Measurements from ENCODE around the gene GALNT2.

The GALNT2 gene

GRCh38 chr1:230321341-230321740 is 254.3 kb downstream of the GALNT2 start:
- DNase-seq (ENCODE audit: low read depth), result no peak

- DNase-seq (ENCODE audit: low read depth), result no peak
Observed at GRCh38 chr1:230321741-230322420, 254.8 kb downstream of the GALNT2 start.

- DNase-seq (ENCODE audit: low read depth), result no peak
Observed at GRCh38 chr1:230322421-230322756, 255.4 kb downstream of the GALNT2 start.

GRCh38 chr1:230322967-230323547 is 256.0 kb downstream of the GALNT2 start:
- DNase-seq (ENCODE audit: low read depth), result no peak

GRCh38 chr1:230323686-230324085 is 256.6 kb downstream of the GALNT2 start:
- no peak for DNase-seq (ENCODE audit: low read depth)

- no peak for DNase-seq (ENCODE audit: low read depth)
Observed at GRCh38 chr1:230326971-230327891, 260.2 kb downstream of the GALNT2 start.

GRCh38 chr1:230327892-230328284 is 260.9 kb downstream of the GALNT2 start:
- no peak for DNase-seq (ENCODE audit: low read depth)

- no peak for DNase-seq (ENCODE audit: low read depth)
Observed at GRCh38 chr1:230328342-230329015, 261.4 kb downstream of the GALNT2 start.

GRCh38 chr1:230330157-230330556 is 263.1 kb downstream of the GALNT2 start:
- no peak for DNase-seq (ENCODE audit: low read depth)

Data from T follicular helper cell (primary cell).